Fibroblast of pulmonary artery (primary cell): ENCODE results near the gene GATA3.

Experiments
- DNase-seq: peaks from one replicate; pipeline ENCODE4 v3.0.0-alpha.2; 2010; ENCODE audit warnings: low read depth
- H3K4me3 ChIP-seq: replicated peaks from 2 replicates; pipeline ENCODE4 v1.5.1; 2011; ENCODE audit warnings: low read depth, mild to moderate bottlenecking, control low read depth, low read length, moderate library complexity
- CTCF ChIP-seq: IDR thresholded peaks from 2 replicates; pipeline ENCODE4 v1.5.1; 2011; ENCODE audit warnings: mild to moderate bottlenecking, control low read depth, low read length, inconsistent platforms; ENCODE audit errors: missing control alignments

Gene GATA3

DNA sequence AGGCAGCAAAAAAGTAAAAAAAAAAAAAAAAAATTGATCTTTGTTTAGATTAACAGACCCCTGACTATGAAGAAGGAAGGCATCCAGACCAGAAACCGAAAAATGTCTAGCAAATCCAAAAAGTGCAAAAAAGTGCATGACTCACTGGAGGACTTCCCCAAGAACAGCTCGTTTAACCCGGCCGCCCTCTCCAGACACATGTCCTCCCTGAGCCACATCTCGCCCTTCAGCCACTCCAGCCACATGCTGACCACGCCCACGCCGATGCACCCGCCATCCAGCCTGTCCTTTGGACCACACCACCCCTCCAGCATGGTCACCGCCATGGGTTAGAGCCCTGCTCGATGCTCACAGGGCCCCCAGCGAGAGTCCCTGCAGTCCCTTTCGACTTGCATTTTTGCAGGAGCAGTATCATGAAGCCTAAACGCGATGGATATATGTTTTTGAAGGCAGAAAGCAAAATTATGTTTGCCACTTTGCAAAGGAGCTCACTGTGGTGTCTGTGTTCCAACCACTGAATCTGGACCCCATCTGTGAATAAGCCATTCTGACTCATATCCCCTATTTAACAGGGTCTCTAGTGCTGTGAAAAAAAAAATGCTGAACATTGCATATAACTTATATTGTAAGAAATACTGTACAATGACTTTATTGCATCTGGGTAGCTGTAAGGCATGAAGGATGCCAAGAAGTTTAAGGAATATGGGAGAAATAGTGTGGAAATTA lies 19.4 kb downstream of the GATA3 start:
- no peak for DNase-seq
- TF ChIP-seq CTCF = no peak
- no peak overlapping the region for H3K4me3 ChIP-seq

DNA sequence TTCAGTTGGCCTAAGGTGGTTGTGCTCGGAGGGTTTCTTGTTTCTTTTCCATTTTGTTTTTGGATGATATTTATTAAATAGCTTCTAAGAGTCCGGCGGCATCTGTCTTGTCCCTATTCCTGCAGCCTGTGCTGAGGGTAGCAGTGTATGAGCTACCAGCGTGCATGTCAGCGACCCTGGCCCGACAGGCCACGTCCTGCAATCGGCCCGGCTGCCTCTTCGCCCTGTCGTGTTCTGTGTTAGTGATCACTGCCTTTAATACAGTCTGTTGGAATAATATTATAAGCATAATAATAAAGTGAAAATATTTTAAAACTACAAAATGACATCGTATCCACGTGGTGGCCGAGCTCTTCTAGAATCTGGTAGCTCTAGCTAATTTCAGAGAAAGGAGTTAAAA lies 20.4 kb downstream of the GATA3 start:
- no peak for DNase-seq
- H3K4me3 ChIP-seq = no peak overlapping the region
- TF ChIP-seq CTCF = no peak

GRCh38 chr10:8075282-8076260 lies 21.1 kb downstream of the GATA3 start:
- no peak for TF ChIP-seq CTCF
- no peak overlapping the region for H3K4me3 ChIP-seq
- DNase-seq = no peak

DNA sequence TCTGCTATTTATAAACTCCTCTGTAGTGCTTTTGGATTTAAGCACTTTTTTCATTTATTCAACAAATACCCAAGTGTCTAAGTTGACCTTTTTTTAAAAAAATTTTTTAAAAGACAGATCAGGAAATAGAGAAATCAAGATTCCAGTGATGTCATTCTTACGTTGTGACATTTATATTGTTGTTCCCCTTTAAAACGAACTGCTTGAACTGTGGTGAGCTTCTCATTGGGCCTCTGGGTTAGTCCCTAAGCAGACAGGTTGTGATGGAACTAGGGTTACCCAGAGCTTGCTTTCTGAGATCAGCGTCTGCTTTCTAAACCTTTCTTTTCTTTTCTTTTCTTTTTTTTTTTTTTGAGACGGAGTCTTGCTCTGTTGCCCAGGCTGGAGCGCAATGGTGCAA lies 22.4 kb downstream of the GATA3 start:
- no peak for TF ChIP-seq CTCF
- DNase-seq = no peak

GRCh38 chr10:8078027-8078426 lies 23.5 kb downstream of the GATA3 start:
- TF ChIP-seq CTCF = no peak
- no peak overlapping the region for H3K4me3 ChIP-seq
- DNase-seq = no peak

More for the DNA sequence above, 22.4 kb downstream of the GATA3 start:
- no peak overlapping the region for H3K4me3 ChIP-seq

DNA sequence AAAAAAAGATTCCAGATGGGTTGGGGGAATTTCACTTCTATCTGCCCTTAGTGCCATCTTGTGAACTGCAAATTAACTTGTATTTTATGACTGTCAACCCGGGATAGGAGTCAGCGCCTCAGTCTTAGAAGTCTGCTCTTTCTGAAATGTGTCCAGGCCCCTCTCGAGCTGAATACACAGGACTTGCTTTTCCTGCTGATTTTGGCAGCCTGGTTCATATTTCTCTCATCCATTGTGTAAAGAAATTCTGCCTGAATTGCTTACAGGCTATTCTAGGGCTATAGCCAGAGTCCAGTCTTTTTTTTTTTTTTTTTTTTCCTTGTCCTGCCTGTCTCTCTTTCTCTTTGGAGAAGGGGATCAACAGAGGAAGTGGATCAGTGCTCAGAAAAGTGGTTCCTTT lies 24.6 kb downstream of the GATA3 start:
- no peak overlapping the region for H3K4me3 ChIP-seq
- DNase-seq = no peak
- no peak for TF ChIP-seq CTCF
